Muscle of leg (tissue), 11 donors: ENCODE measurements around the gene TRAF3. TPM values are rescaled to one million over a fixed set of nuclear protein-coding genes. Genes with fewer than 3 reads are reported as not detected.
"Not testable (repeated sequence)": the region's sequence is repeated elsewhere in the genome, so short reads cannot be mapped to it uniquely, and the experiment has no call there.

Experiments
- DNase-seq: peaks from one replicate; pipeline ENCODE4 v3.0.0; 2013
- H3K27ac ChIP-seq: one replicate; pipeline ENCODE4 v1.5.1; 2013; ENCODE audit warnings: mild to moderate bottlenecking, low read length, control low read depth
- H3K27me3 ChIP-seq: one replicate; pipeline ENCODE4 v1.6.1; 2013; ENCODE audit warnings: low read length; ENCODE audit not compliant: control insufficient read depth, insufficient read depth
- H3K36me3 ChIP-seq: one replicate; pipeline ENCODE4 v1.6.1; 2013; ENCODE audit warnings: low read length; ENCODE audit not compliant: control insufficient read depth, insufficient read depth
- H3K4me1 ChIP-seq: one replicate; pipeline ENCODE4 v1.6.1; 2013; ENCODE audit warnings: low read length; ENCODE audit not compliant: control insufficient read depth, insufficient read depth
- H3K4me3 ChIP-seq: one replicate; pipeline ENCODE4 v1.5.1; 2013; ENCODE audit warnings: low read length, control low read depth
- H3K9me3 ChIP-seq: replicated peaks from 2 replicates; pipeline ENCODE4 v1.6.1; 2013; ENCODE audit warnings: low read depth, low read length; ENCODE audit not compliant: control insufficient read depth
- WGBS: methylation state at CpG from one replicate; pipeline ENCODE4 v1.1.5; 2013; ENCODE audit warnings: missing lambda C conversion rate; ENCODE audit not compliant: insufficient coverage; 5-methylcytosine and 5-hydroxymethylcytosine counted together
- polyA plus RNA-seq, 8 donors: library from polyadenylated mRNA; unstranded; fragments of 120-200 nt; gene quantifications; one replicate each; pipeline versions ENCODE4 v1.2.1 to v1.2.3, GENCODE V29; 2013; ENCODE audit warnings: inconsistent platforms in 1 of 8, low replicate concordance in 1 of 8; ENCODE audit not compliant: insufficient read length in 8 of 8, insufficient read depth in 1 of 8
- total RNA-seq: library from RNA; stranded (reverse); fragments of 120-200 nt; gene quantifications from one replicate; pipeline ENCODE4 v1.2.4, GENCODE V29; 2013

Gene TRAF3
- total and polyA plus RNA-seq, 9 donors, result 9.4 to 19.7 (median 13.8) TPM

DNA sequence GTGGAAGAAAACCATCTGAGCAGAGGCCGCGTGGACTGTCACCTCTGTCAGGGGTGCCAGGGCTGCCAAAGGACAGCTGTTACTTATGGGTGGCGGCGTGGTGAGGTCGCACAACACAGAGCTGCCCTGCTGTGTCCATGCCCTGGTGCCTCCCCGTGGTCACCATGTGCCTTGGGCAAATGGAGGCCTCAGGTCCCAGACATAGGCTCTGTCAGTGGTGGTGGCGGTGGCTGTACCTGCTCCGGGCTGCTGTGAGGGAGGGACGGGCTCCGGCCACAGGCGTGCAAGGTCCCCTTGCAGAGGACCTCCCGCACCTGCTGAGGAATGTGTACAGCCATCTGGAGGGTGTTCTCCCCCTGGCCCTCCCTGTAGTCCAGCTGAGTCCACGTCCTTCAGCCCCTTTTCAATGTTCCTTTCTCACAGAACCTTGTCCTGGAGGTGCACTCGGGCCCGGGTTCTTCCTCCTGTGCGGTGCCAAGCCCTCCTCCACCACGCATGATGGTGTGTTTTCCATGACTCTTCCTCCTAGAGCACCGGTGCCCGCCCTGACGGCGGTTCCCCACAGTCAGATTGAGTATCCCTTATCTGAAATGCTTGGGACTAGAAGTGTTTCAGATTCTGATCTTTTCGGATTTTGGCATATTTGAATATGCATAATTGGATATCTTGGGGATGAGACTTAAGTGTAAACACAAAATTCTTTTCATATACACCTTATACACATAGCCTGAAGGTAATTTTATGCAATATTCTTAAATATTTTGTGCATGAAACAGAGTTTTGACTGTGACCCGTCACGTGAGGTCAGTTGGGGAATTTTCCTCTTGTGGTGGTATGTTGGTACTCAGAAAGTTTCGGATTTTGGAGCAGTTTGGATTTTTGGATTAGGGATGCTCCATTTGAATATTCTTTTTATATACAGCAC lies 49.8 kb downstream of the TRAF3 start:
- H3K4me1 ChIP-seq, result peaks cover 13% of the 10 kb centered on the region
- WGBS, result 95% methylated on average over 11 of the region's 25 CpGs
- no peaks in the 10 kb centered on the region for H3K9me3 ChIP-seq
- H3K36me3 ChIP-seq, result peaks cover 7% of the 10 kb centered on the region
- no peak overlapping the region for H3K4me3 ChIP-seq
- no peaks in the 10 kb centered on the region for H3K27me3 ChIP-seq
- no peak overlapping the region for H3K27ac ChIP-seq
- DNase-seq, result no peak

DNA sequence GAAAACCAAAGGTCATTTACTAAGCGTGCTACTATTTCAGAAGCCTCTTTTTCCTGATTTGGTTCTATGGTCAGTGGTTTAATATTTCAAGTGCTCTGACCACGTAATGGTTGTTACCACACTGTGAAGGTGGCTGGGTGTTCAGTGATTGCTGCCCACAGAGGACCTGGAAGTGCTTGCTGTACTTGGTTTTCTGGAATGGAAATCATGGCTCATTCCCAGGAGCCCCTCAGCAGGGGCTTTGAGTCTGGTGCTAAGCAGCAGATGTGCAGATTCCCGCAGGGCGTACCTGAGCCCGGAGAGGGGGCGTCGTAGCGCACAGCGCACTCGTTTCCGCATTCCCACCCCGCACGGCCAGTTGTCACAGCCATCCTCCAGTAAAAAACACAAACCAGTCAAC lies 50.5 kb downstream of the TRAF3 start:
- Histone ChIP-seq H3K36me3 (peaks cover 7% of the 10 kb centered on the region), H3K4me1 (peaks cover 13% of the 10 kb centered on the region), H3K4me3 (no peak overlapping the region), H3K27me3 (no peaks in the 10 kb centered on the region), H3K9me3 (no peaks in the 10 kb centered on the region), H3K27ac (no peak overlapping the region)
- no peak for DNase-seq
- 36% methylated on average over 6 of the region's 13 CpGs for WGBS

DNA sequence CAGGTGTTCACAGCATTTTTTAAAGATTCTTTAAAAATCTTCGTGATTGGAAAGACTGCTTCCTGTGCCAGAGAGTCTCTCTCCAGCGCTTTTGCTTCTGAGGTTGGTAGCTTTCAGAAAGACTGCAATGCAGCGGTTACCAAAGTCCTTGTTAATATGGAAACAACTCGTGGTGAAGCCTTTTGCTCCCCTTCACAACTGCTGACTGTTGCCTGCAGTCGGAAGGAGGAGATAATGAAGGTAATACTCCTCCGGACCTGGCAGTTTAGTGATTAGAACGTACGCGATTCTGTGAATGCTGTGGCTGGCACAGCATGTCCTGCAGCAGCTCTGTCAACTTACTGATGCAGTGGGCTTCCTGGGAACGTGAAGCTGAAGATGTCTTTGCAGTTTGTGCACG lies 50.9 kb downstream of the TRAF3 start:
- Histone ChIP-seq H3K27ac (no peak overlapping the region), H3K4me1 (peaks cover 13% of the 10 kb centered on the region), H3K9me3 (no peaks in the 10 kb centered on the region), H3K4me3 (no peak overlapping the region), H3K36me3 (peaks cover 7% of the 10 kb centered on the region), H3K27me3 (no peaks in the 10 kb centered on the region)
- no peak for DNase-seq
- 46% methylated on average over 7 of the region's 11 CpGs for WGBS

DNA sequence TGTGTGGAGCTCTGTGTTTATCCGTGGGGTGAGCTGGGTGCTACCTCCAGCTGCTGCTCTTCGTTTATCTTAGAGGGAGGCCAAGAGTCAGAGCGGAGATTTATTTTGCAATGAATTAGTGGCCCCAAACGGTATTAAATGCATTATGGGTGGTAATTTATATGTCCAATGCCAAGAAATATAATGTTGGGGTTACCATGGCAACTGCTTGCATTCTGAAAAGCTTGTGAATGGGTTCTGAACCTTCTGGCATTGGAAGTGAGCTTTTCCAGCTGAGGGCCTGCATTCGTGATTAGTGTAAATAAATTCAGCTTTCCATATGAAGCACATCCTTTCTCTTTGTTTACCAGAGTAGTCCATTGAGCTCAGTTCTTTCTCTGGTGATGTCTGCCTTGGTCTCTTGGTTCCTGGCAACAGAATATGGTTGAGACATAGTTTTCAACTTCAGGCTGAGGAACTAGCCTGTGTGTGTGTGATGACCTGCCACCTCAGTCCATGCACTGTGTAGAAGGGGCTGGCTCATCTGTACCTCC lies 51.8 kb downstream of the TRAF3 start:
- H3K4me1 ChIP-seq, result peaks cover 13% of the 10 kb centered on the region
- no peak overlapping the region for H3K4me3 ChIP-seq
- H3K36me3 ChIP-seq, result peaks cover 7% of the 10 kb centered on the region
- H3K9me3 ChIP-seq, result no peaks in the 10 kb centered on the region
- 38% methylated on average over 4 of the region's 5 CpGs for WGBS
- H3K27ac ChIP-seq, result no peak overlapping the region
- DNase-seq, result peak; percentile 51
- H3K27me3 ChIP-seq, result no peaks in the 10 kb centered on the region

DNA sequence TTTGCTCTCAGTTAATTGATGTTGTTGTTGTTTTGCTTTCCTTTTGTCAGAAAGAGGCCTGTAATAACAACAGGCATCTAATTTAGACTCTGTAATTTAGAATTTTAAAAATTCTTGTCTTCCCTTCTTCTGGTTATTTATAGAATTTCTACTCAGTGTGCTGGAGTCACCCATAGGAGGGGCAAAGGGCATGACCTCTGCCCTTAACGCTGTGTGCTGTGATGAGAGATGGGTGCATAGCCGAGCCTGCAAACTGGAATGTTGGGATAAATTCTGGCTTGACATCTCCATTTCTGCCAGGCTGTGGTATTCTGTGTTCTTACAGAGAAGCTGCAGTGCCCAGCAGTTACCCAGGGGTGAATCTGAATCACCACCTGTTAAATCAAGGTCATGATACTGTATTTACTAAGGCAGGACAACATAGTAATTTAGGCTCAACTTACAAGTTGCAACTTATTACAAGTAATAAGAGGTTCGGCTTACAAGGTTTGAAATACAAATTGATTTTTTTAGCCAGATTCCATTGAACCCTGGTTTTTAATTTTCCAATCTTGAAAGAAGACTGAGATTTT lies 53.3 kb downstream of the TRAF3 start:
- DNase-seq, result no peak
- Histone ChIP-seq H3K27me3 (no peaks in the 10 kb centered on the region), H3K36me3 (peaks cover 7% of the 10 kb centered on the region), H3K4me3 (no peak overlapping the region), H3K9me3 (no peaks in the 10 kb centered on the region), H3K27ac (no peak overlapping the region), H3K4me1 (peaks cover 13% of the 10 kb centered on the region)
- WGBS, result 66% methylated on average over 2 of the region's 3 CpGs

DNA sequence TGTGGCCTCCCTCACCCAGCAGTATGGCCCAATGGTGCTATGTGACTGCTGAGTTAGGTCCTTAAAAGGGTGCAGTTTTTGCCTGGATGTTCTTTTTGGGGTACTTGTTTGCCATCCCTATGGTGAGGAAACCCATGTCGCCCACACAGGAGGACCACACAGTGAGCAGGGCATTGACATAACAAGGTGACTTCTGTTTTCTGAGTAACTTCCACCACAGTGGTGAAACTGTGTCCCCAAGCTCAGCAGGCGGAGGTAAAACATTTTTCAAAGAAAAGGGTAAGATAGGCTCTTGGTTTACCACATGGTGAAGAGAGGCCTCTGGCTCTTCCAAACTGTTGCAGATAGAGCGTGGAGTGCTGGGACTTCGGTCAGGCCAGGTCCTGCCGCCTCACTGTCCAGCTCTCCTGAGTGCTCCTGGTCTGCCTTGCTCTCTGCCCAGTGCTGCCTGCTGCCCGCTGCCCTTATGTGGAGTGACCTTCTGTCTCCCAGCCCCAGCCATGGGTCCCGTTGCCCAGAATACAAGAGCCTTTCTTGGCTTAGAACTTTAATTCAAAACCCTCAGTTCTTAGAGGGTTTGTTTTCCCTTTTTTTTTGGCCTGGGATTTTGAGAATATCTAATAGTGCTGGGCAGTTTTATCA lies 54.0 kb downstream of the TRAF3 start:
- Histone ChIP-seq H3K36me3 (peaks cover 7% of the 10 kb centered on the region), H3K9me3 (no peaks in the 10 kb centered on the region), H3K27ac (no peak overlapping the region), H3K27me3 (no peaks in the 10 kb centered on the region), H3K4me3 (no peak overlapping the region), H3K4me1 (peaks cover 12% of the 10 kb centered on the region)
- no peak for DNase-seq
- 90% methylated on average over 5 of the region's 7 CpGs for WGBS

DNA sequence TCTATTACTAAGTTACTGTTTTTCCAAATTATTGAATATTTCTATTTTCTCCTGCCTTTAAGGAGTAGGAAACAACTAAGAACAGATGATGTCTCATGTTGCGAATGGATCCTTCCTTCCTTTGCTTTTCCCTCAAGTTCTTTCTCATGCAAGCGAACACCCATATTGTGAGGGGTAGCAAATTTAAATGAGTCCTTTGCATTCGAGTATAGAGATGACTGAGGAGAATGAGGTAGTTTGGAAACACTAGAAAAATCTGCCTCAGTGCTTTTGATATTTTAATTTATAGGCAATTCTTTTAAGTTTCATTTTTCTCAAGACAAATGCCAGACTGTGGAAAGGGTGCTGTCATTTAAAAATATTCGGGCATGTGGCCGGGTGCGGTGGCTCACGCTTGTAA lies 56.1 kb downstream of the TRAF3 start:
- no peak for DNase-seq
- Histone ChIP-seq H3K9me3 (no peaks in the 10 kb centered on the region), H3K4me1 (peaks cover 3% of the 10 kb centered on the region), H3K27ac (no peak overlapping the region), H3K4me3 (no peak overlapping the region), H3K27me3 (no peaks in the 10 kb centered on the region), H3K36me3 (peaks cover 7% of the 10 kb centered on the region)
- WGBS, result no CpG with 5 or more reads among the region's 7 CpGs

DNA sequence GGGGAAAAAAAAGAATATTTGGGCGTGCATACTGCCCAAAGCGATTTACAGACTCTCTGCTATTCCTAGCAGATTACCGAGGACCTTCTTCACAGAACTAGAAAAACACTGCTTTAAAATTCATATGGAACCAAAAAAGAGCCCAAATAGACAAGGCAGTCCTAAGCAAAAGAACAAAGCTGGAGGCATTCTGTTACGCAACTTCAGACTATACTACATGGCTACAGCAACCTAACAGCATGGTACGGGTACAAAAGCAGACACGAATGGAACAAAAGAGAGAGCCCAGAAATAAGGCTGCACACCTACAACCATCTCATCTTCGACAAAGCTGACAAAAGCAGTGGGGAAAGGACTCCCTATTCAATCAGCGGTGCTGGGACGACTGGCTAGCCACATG lies 56.7 kb downstream of the TRAF3 start:
- H3K4me3 ChIP-seq, result no peak overlapping the region
- H3K9me3 ChIP-seq, result no peaks in the 10 kb centered on the region
- 100% methylated on average over 2 of the region's 9 CpGs for WGBS
- no peaks in the 10 kb centered on the region for H3K27me3 ChIP-seq
- no peak overlapping the region for H3K27ac ChIP-seq
- H3K4me1 ChIP-seq, result peaks cover 3% of the 10 kb centered on the region
- H3K36me3 ChIP-seq, result peaks cover 7% of the 10 kb centered on the region
- no peak for DNase-seq

DNA sequence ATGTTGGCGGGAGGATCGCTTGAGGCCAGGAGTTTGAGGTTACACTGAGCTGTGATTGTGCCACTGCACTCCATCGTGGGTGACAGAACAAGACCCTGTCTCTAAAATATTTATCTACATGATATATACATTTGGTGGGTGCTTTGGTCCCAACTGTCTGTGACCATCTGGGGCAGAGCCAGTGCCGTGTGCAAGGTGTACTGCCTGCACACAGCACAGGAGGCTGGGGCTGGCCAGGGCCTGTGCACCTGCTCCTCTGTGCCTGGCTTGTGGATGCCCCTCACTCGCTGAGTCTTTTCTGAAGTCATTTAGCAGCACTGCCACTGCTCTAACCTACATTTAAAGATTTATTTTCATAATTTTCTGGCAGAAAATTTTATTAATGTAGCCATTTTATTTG lies 58.7 kb downstream of the TRAF3 start:
- Histone ChIP-seq H3K4me1 (no peaks in the 10 kb centered on the region), H3K4me3 (no peak overlapping the region), H3K27ac (no peak overlapping the region), H3K36me3 (peaks cover 5% of the 10 kb centered on the region), H3K27me3 (no peaks in the 10 kb centered on the region), H3K9me3 (no peaks in the 10 kb centered on the region)
- 90% methylated on average over 1 of the region's 5 CpGs for WGBS
- DNase-seq, result no peak

DNA sequence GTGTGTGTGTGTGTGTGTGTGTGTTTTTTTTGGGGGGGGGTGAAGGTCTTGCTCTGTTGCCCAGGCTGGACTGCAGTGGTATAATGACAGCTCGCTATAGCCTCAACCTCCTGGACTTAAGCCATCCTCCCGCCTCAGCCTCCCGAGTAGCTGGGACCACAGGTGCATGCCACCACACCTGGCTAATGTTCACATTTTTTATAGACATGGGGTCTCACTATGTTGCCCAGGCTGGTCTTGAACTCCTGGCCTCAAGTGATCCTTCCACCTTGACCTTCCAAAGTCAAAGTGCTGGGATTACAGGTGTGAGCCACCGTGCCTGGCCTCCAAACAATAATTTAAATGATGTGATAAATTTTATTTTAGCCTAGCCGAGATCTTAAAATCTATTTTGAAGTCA lies 59.9 kb downstream of the TRAF3 start:
- 96% methylated on average over 4 of the region's 5 CpGs for WGBS
- DNase-seq, H3K9me3 ChIP-seq, H3K36me3 ChIP-seq, H3K27ac ChIP-seq, H3K4me1 ChIP-seq, H3K27me3 ChIP-seq, H3K4me3 ChIP-seq: not testable (repeated sequence)
